ENCODE results near the gene MNX1. TPM values are rescaled to one million over a fixed set of nuclear protein-coding genes. Genes with fewer than 3 reads are reported as not detected.

The MNX1 gene
- total and polyA plus RNA-seq, 9 of the 15 experiments (the other 6 are each of a cell fraction or from before 2014, with no cell fraction given): 0.15 to 8.0 (median 1.4) TPM

GRCh38 chr7:157000741-157001653 is 9.5 kb downstream of the MNX1 start:
- 65% methylated on average over 24 of the region's 25 CpGs for WGBS (ENCODE audit: insufficient coverage, low coverage, missing lambda C conversion rate)
- H3K4me3 ChIP-seq: no peak overlapping the region
- peak; percentile 17 for ATAC-seq
- in situ Hi-C loops (cut with MboI): no loop called here
- peak overlapping the region in 1 of 2 experiments; percentile 2; a peak in 1 of 4 replicates for H3K9ac ChIP-seq (ENCODE audit: insufficient read depth in 1 of 2, low read depth in 2 of 2, low read length in 2 of 2)
- ChIA-PET CTCF (ENCODE audit: low intra/inter-chr PET ratio) (no interaction called here), POLR2A (interaction anchor here (1.1 to 2.5 kb wide), 4 partner anchors 9 to 15 kb away, joined by 3 to 10 read pairs (median 6); partner anchors contain the start of gene MNX1)
- DNase-seq (ENCODE audit: extremely low read depth in 1 of 4, low spot score in 3 of 4): no peak
- H4K20me1 ChIP-seq (replicated peaks; ENCODE audit: control insufficient read depth, insufficient read depth, low read length): no peaks in the 10 kb centered on the region
- H3K4me1 ChIP-seq (replicated peaks in 1 of 2; ENCODE audit: control insufficient read depth in 2 of 2, insufficient read depth in 2 of 2, low read length in 2 of 2): peaks cover 16 to 32% of the 10 kb centered on the region in 2 experiments
- intact Hi-C loops (cut with micrococcal nuclease): no loop called here
- H3K27ac ChIP-seq (ENCODE audit: extremely low read depth, low read depth, low read length): no peak overlapping the region; the same call in 2 of the 3 replicates
- no peaks in the 10 kb centered on the region for H3K9me1 ChIP-seq (ENCODE audit: control insufficient read depth, insufficient read depth, low read length)
- peak overlapping the region; percentile 47; the same call in 1 of the 2 replicates for H3K4me2 ChIP-seq (ENCODE audit: insufficient read depth, low read length)
- peak overlapping the region; percentile 57; the same call in 1 of the 2 replicates for H2AFZ ChIP-seq (ENCODE audit: low read depth, low read length)
- TSS peak; percentile 62 for BruUV-seq (replicated peaks)
- H3K9me3 ChIP-seq (replicated peaks; ENCODE audit: control insufficient read depth, insufficient read depth, low read depth, low read length): no peaks in the 10 kb centered on the region
- H3K36me3 ChIP-seq (ENCODE audit: control insufficient read depth, insufficient read depth, low read length): no peaks in the 10 kb centered on the region
- no peak for FAIRE-seq
- no peaks in the 10 kb centered on the region for H3K27me3 ChIP-seq (ENCODE audit: control insufficient read depth in 2 of 2, insufficient read depth in 2 of 2, low read length in 2 of 2)
- no peaks in the 10 kb centered on the region for H3K79me2 ChIP-seq (ENCODE audit: control insufficient read depth, insufficient read depth, low read length)
- TF ChIP-seq DDX20 (tag; IDR thresholded peaks at IDR 0.05; ENCODE audit: low read depth) (no peak), ATF3 (IDR thresholded peaks at IDR 0.05) (peak; percentile 67; the same call in 1 of the 2 replicates), ATF3 (CRISPR knock-in tag; conservative IDR thresholded peaks at IDR 0.05) (no peak), TEAD4 (IDR thresholded peaks at IDR 0.05; ENCODE audit: low read length) (0 out of 2 replicates have a peak, but pooled peaks have one; percentile 12), TEAD4 (CRISPR knock-in tag; IDR thresholded peaks at IDR 0.05; ENCODE audit: borderline replicate concordance) (no peak), MBD1 (CRISPR knock-in tag; IDR thresholded peaks at IDR 0.05) (0 out of 2 replicates have a peak, but pooled peaks have one; percentile 33), TFE3 (CRISPR knock-in tag; IDR thresholded peaks at IDR 0.05) (no peak), JUNB (CRISPR knock-in tag; conservative IDR thresholded peaks at IDR 0.05) (no peak), GTF2B (IDR thresholded peaks at IDR 0.05; ENCODE audit: extremely low read depth, insufficient read length) (no peak), DPF2 (IDR thresholded peaks at IDR 0.05) (peak; percentile 55; the same call in 1 of the 2 replicates), IRF9 (tag; IDR thresholded peaks at IDR 0.05) (peak; percentile 59), ATF1 (CRISPR knock-in tag; IDR thresholded peaks at IDR 0.05) (no peak), ATF1 (tag; IDR thresholded peaks at IDR 0.05) (no peak), SPI1 (IDR thresholded peaks at IDR 0.05; ENCODE audit: borderline replicate concordance, low read depth, low read length) (no peak), NR2C1 (IDR thresholded peaks at IDR 0.05) (no peak), NR2C1 (tag; IDR thresholded peaks at IDR 0.05) (peak; percentile 52; the same call in 1 of the 2 replicates)
